K562 (cell line): ENCODE results near the gene CMTM1. TPM values are rescaled to one million over a fixed set of nuclear protein-coding genes. Genes with fewer than 3 reads are reported as not detected.

Experiments
- ATAC-seq: fragments of 200-7000 bp; cut with Tn5 transposase; 3 replicates; pipeline ENCODE4 v1.9.1; 2020; ENCODE audit warnings: moderate library complexity
- BruUV-seq: library from RNA; stranded (reverse); fragments of 400-500 nt; replicated peaks from 2 replicates; lab custom pipeline; 2021; lab: Mats Ljungman, UMichigan
- CTCF ChIA-PET: fragments of 300-600 bp; formaldehyde crosslinking; extraction: SDS; loops from one replicate; lab custom pipeline; 2021; ENCODE audit warnings: low intra/inter-chr PET ratio; lab: Yijun Ruan, JAX
- POLR2A ChIA-PET: fragments of 300-600, 350-650 bp; sonication (Branson Sonifier 250); formaldehyde crosslinking; extraction: SDS; loops from one replicate; lab custom pipeline; 2021; ENCODE audit warnings: antibody characterized with exemption, inconsistent platforms; lab: Yijun Ruan, JAX
- DNase-seq, 4 experiments: peaks; one replicate each; pipeline versions ENCODE4 v3.0.0 to v3.0.0-alpha.2; 2011 to 2018; ENCODE audit warnings: low spot score in 3 of 4, mixed read lengths in 3 of 4; ENCODE audit errors: extremely low read depth in 1 of 4
- FAIRE-seq: peaks from 2 replicates; lab custom pipeline; 2011; peaks lifted over from hg19 to GRCh38; lab: Jason Lieb, UNC
- H2AFZ ChIP-seq: 2 replicates; pipeline ENCODE4 v1.6.0; 2011; ENCODE audit warnings: low read depth, low read length, control low read depth, inconsistent platforms
- H3K27ac ChIP-seq: fragments of 200-600 bp; 3 replicates; pipeline ENCODE4 v1.8.0; 2011; ENCODE audit warnings: low read depth, mild to moderate bottlenecking, control low read depth, inconsistent platforms, low read length, moderate library complexity, mixed read lengths; ENCODE audit errors: extremely low read depth
- H3K27me3 ChIP-seq, 2 experiments: fragments of 300-600 bp in 1 of 2; 2 replicates in 1 of 2; 3 replicates in 1 of 2; pipeline versions ENCODE4 v1.6.0 to v1.8.0; 2011; ENCODE audit warnings: inconsistent platforms in 2 of 2, low read length in 2 of 2, mild to moderate bottlenecking in 1 of 2, mixed read lengths in 1 of 2, moderate library complexity in 1 of 2; ENCODE audit not compliant: control insufficient read depth in 2 of 2, insufficient read depth in 2 of 2
- H3K36me3 ChIP-seq: fragments of 300-600 bp; 3 replicates; pipeline ENCODE4 v1.8.0; 2011; ENCODE audit warnings: mild to moderate bottlenecking, low read length, inconsistent platforms; ENCODE audit not compliant: control insufficient read depth, insufficient read depth
- H3K4me1 ChIP-seq, 2 experiments: fragments of 200-600 bp in 1 of 2; replicated peaks in 1 of 2; 2 replicates in 1 of 2; 3 replicates in 1 of 2; pipeline versions ENCODE4 v1.5.1 to v1.8.0; 2011; ENCODE audit warnings: inconsistent platforms in 2 of 2, low read length in 2 of 2, mild to moderate bottlenecking in 1 of 2, mixed read lengths in 1 of 2, moderate library complexity in 1 of 2; ENCODE audit not compliant: control insufficient read depth in 2 of 2, insufficient read depth in 2 of 2
- H3K4me2 ChIP-seq: 2 replicates; pipeline ENCODE4 v1.6.1; 2011; ENCODE audit warnings: low read length, control low read depth, inconsistent platforms, mixed read lengths; ENCODE audit not compliant: insufficient read depth
- H3K4me3 ChIP-seq: fragments of 200-600 bp; sonication (generic), shearing (Covaris generic); 2 replicates; pipeline ENCODE4 v1.5.1; 2016; ENCODE audit warnings: control low read depth, inconsistent platforms
- H3K79me2 ChIP-seq: fragments of 200-600 bp; 3 replicates; pipeline ENCODE4 v1.8.0; 2011; ENCODE audit warnings: low read length, inconsistent platforms; ENCODE audit not compliant: control insufficient read depth, insufficient read depth
- H3K9ac ChIP-seq, 2 experiments: 2 replicates each; pipeline versions ENCODE4 v1.6.0 to v1.6.1; 2011; ENCODE audit warnings: low read depth in 2 of 2, low read length in 2 of 2, control low read depth in 1 of 2, inconsistent platforms in 1 of 2, mild to moderate bottlenecking in 1 of 2, mixed read lengths in 1 of 2; ENCODE audit not compliant: insufficient read depth in 1 of 2
- H3K9me1 ChIP-seq: one replicate; pipeline ENCODE4 v1.6.0; 2011; ENCODE audit warnings: inconsistent platforms, mild to moderate bottlenecking, low read length, moderate library complexity; ENCODE audit not compliant: control insufficient read depth, insufficient read depth
- H3K9me3 ChIP-seq: replicated peaks from 2 replicates; pipeline ENCODE4 v1.5.1; 2011; ENCODE audit warnings: low read depth, low read length, inconsistent platforms; ENCODE audit not compliant: control insufficient read depth, insufficient read depth
- H4K20me1 ChIP-seq: replicated peaks from 2 replicates; pipeline ENCODE4 v1.6.1; 2011; ENCODE audit warnings: low read length, inconsistent platforms, mixed read lengths; ENCODE audit not compliant: control insufficient read depth, insufficient read depth
- FOXA3 ChIP-seq, 2 experiments: fragments of 450-650 bp in 1 of 2; sonication (generic) in 1 of 2; formaldehyde crosslinking; IDR thresholded peaks in 1 of 2; conservative IDR thresholded peaks in 1 of 2; 2 replicates each; pipeline versions ENCODE4 v1.4.0 to v1.8.0; 2020 to 2022; ENCODE audit warnings: mild to moderate bottlenecking in 2 of 2, missing genetic modification reagents in 1 of 2
- FOXP1 ChIP-seq: sonication (generic); formaldehyde crosslinking; IDR thresholded peaks from 2 replicates; pipeline ENCODE4 v1.8.0; 2022; ENCODE audit warnings: mild to moderate bottlenecking, missing genetic modification reagents
- HMG20B ChIP-seq: fragments of 250-450 bp; sonication (Bioruptor Pico); IDR thresholded peaks from 2 replicates; pipeline ENCODE4 v1.5.0; 2021; ENCODE audit warnings: mild to moderate bottlenecking
- NR0B1 ChIP-seq: fragments of 450-650 bp; IDR thresholded peaks from one replicate; pipeline ENCODE4 v1.6.1; 2018; ENCODE audit warnings: mild to moderate bottlenecking, moderate library complexity; ENCODE audit not compliant: partially characterized antibody
- NR4A1 ChIP-seq, 2 experiments: fragments of 250-450 bp in 1 of 2; fragments of 450-650 bp in 1 of 2; sonication (Bioruptor Pico) in 1 of 2; IDR thresholded peaks; 2 replicates each; pipeline versions ENCODE4 v1.4.0 to v1.6.1; 2016 to 2020; ENCODE audit warnings: mild to moderate bottlenecking in 2 of 2, missing compliant biosample characterization in 1 of 2, missing genetic modification characterization in 1 of 2, moderate library complexity in 1 of 2
- PKNOX1 ChIP-seq: fragments of 450-650 bp; IDR thresholded peaks from 2 replicates; pipeline ENCODE4 v1.6.1; 2016
- RFX1 ChIP-seq: fragments of 450-650 bp; IDR thresholded peaks from 2 replicates; pipeline ENCODE4 v1.6.1; 2016; ENCODE audit warnings: mild to moderate bottlenecking, moderate library complexity
- SAFB ChIP-seq: fragments of 200-400 bp; formaldehyde crosslinking; IDR thresholded peaks from 2 replicates; pipeline ENCODE4 v1.6.1; 2017; ENCODE audit warnings: low read depth, low read length, borderline replicate concordance
- SIX5 ChIP-seq, 2 experiments: IDR thresholded peaks; 2 replicates each; pipeline ENCODE4 v1.6.1; 2011; ENCODE audit warnings: low read length in 2 of 2, borderline replicate concordance in 1 of 2, low read depth in 1 of 2, mild to moderate bottlenecking in 1 of 2, moderate library complexity in 1 of 2; ENCODE audit not compliant: insufficient read depth in 1 of 2
- SP1 ChIP-seq: sonication (generic); formaldehyde crosslinking; IDR thresholded peaks from 2 replicates; pipeline ENCODE4 v1.8.1; 2022; ENCODE audit warnings: mild to moderate bottlenecking, missing genetic modification reagents
- WHSC1 ChIP-seq: IDR thresholded peaks from one replicate; pipeline ENCODE4 v1.6.1; 2012; ENCODE audit warnings: low read length, control low read depth, inconsistent platforms
- XRCC5 ChIP-seq: fragments of 200-400 bp; formaldehyde crosslinking; IDR thresholded peaks from 2 replicates; pipeline ENCODE4 v1.6.1; 2017; ENCODE audit warnings: low read depth, mild to moderate bottlenecking, low read length
- WGBS: fragments of 100-300 bp; shearing (Covaris generic); methylation state at CpG from one replicate; pipeline ENCODE4 v1.1.6; 2016; ENCODE audit warnings: low coverage, mixed read lengths; ENCODE audit not compliant: insufficient coverage; ENCODE audit errors: missing lambda C conversion rate; 5-methylcytosine and 5-hydroxymethylcytosine counted together
- in situ Hi-C: fragments of 300-500 bp; cut with MboI; formaldehyde crosslinking; loops from 4 replicates; pipeline ENCODE4 v1.15.0; 2018; ENCODE audit warnings: inconsistent platforms, mixed read lengths
- intact Hi-C: fragments of 100-400 bp; cut with micrococcal nuclease; formaldehyde crosslinking; loops from 2 replicates; pipeline ENCODE4 v1.14.2; 2022
- polyA plus RNA-seq, 8 experiments: library from polyadenylated mRNA; depleted of rRNA in 4 of 8; stranded (reverse) in 5 of 8; unstranded in 3 of 8; fragments of >200 nt; fragmentation: Nextera tagmentation in 2 of 8; fragmentation: Illumina TruSeq in 1 of 8; extraction: Ambion mirVana in 2 of 8; extraction: Trizol in 1 of 8; gene quantifications; 2 replicates each; pipeline versions ENCODE4 v1.2.1 to v1.2.3, GENCODE V29; 2011 to 2014; ENCODE audit warnings: inconsistent platforms in 1 of 8, missing spikeins in 1 of 8
- total RNA-seq, 7 experiments: library from RNA; depleted of rRNA in 6 of 7; stranded (reverse); fragments of >200 nt in 6 of 7; fragmentation: Illumina TruSeq in 2 of 7; extraction: Trizol in 2 of 7; gene quantifications; 2 replicates each; pipeline versions ENCODE4 v1.2.1 to v1.2.3, GENCODE V29; 2011 to 2021; ENCODE audit warnings: low replicate concordance in 1 of 7

Gene CMTM1
- total and polyA plus RNA-seq, 9 of the 15 experiments (the other 6 are each of a cell fraction or from before 2014, with no cell fraction given): 0.25 to 2.6 (median 1.1) TPM; not detected in 2

- ATAC-seq (peak; percentile 38), FAIRE-seq (no peak), DNase-seq (no peak)
- ChIA-PET CTCF (no interaction called here), POLR2A (interaction anchor here (2.5 kb wide), 1 partner anchor 9 kb away, joined by 16 read pairs; the partner anchor contains the start of gene CKLF)
- Histone ChIP-seq H3K4me3 (no peak overlapping the region), H3K27ac (no peak overlapping the region), H3K9ac (no peak overlapping the region), H3K27me3 (no peaks in the 10 kb centered on the region), H3K79me2 (no peaks in the 10 kb centered on the region), H3K4me1 (no peaks in the 10 kb centered on the region), H2AFZ (no peak overlapping the region), H4K20me1 (no peaks in the 10 kb centered on the region), H3K4me2 (no peak overlapping the region), H3K9me1 (no peaks in the 10 kb centered on the region), H3K9me3 (no peaks in the 10 kb centered on the region), H3K36me3 (peaks cover 3% of the 10 kb centered on the region; the same call in 1 of the 3 replicates)
- in situ Hi-C loops (no loop called here), intact Hi-C loops (no loop called here)
- 37% methylated on average over 3 of the region's 3 CpGs for WGBS
- TF ChIP-seq FOXP1 (no peak), XRCC5 (no peak), SAFB (no peak), PKNOX1 (no peak), SP1 (CRISPR knock-in tag) (no peak), NR0B1 (no peak), HMG20B (CRISPR knock-in tag) (no peak), NR4A1 (CRISPR knock-in tag; IDR thresholded peaks at IDR 0.05) (no peak), NR4A1 (tag; IDR thresholded peaks at IDR 0.05) (no peak), WHSC1 (no peak), RFX1 (no peak), SIX5 (IDR thresholded peaks at IDR 0.05; ENCODE audit: borderline replicate concordance in 1 of 2, insufficient read depth in 1 of 2, low read depth in 1 of 2, low read length in 2 of 2) (no peak), FOXA3 (CRISPR knock-in tag; conservative IDR thresholded peaks at IDR 0.05 in 1 of 2, IDR thresholded peaks at IDR 0.05 in 1 of 2) (no peak)
- BruUV-seq: no TSS peak
These were observed 23.8 kb upstream of the CMTM1 start for GRCh38 chr16:66542396-66542795.
